K562 (cell line): ENCODE results near the gene DET1. TPM values are rescaled to one million over a fixed set of nuclear protein-coding genes. Genes with fewer than 3 reads are reported as not detected.

Experiments used
- ATAC-seq: fragments of 200-7000 bp; cut with Tn5 transposase; 3 replicates; pipeline ENCODE4 v1.9.1; 2020; ENCODE audit warnings: moderate library complexity
- BruUV-seq: library from RNA; stranded (reverse); fragments of 400-500 nt; replicated peaks from 2 replicates; lab custom pipeline; 2021; lab: Mats Ljungman, UMichigan
- CTCF ChIA-PET: fragments of 300-600 bp; formaldehyde crosslinking; extraction: SDS; loops from one replicate; lab custom pipeline; 2021; ENCODE audit warnings: low intra/inter-chr PET ratio; lab: Yijun Ruan, JAX
- POLR2A ChIA-PET: fragments of 300-600, 350-650 bp; sonication (Branson Sonifier 250); formaldehyde crosslinking; extraction: SDS; loops from one replicate; lab custom pipeline; 2021; ENCODE audit warnings: antibody characterized with exemption, inconsistent platforms; lab: Yijun Ruan, JAX
- DNase-seq, 4 experiments: peaks; one replicate each; pipeline versions ENCODE4 v3.0.0 to v3.0.0-alpha.2; 2011 to 2018; ENCODE audit warnings: low spot score in 3 of 4, mixed read lengths in 3 of 4; ENCODE audit errors: extremely low read depth in 1 of 4
- FAIRE-seq: peaks from 2 replicates; lab custom pipeline; 2011; peaks lifted over from hg19 to GRCh38; lab: Jason Lieb, UNC
- H2AFZ ChIP-seq: 2 replicates; pipeline ENCODE4 v1.6.0; 2011; ENCODE audit warnings: low read depth, low read length, control low read depth, inconsistent platforms
- H3K27ac ChIP-seq: fragments of 200-600 bp; 3 replicates; pipeline ENCODE4 v1.8.0; 2011; ENCODE audit warnings: low read depth, mild to moderate bottlenecking, control low read depth, inconsistent platforms, low read length, moderate library complexity, mixed read lengths; ENCODE audit errors: extremely low read depth
- H3K27me3 ChIP-seq, 2 experiments: fragments of 300-600 bp in 1 of 2; 2 replicates in 1 of 2; 3 replicates in 1 of 2; pipeline versions ENCODE4 v1.6.0 to v1.8.0; 2011; ENCODE audit warnings: inconsistent platforms in 2 of 2, low read length in 2 of 2, mild to moderate bottlenecking in 1 of 2, mixed read lengths in 1 of 2, moderate library complexity in 1 of 2; ENCODE audit not compliant: control insufficient read depth in 2 of 2, insufficient read depth in 2 of 2
- H3K36me3 ChIP-seq: fragments of 300-600 bp; 3 replicates; pipeline ENCODE4 v1.8.0; 2011; ENCODE audit warnings: mild to moderate bottlenecking, low read length, inconsistent platforms; ENCODE audit not compliant: control insufficient read depth, insufficient read depth
- H3K4me1 ChIP-seq, 2 experiments: fragments of 200-600 bp in 1 of 2; replicated peaks in 1 of 2; 2 replicates in 1 of 2; 3 replicates in 1 of 2; pipeline versions ENCODE4 v1.5.1 to v1.8.0; 2011; ENCODE audit warnings: inconsistent platforms in 2 of 2, low read length in 2 of 2, mild to moderate bottlenecking in 1 of 2, mixed read lengths in 1 of 2, moderate library complexity in 1 of 2; ENCODE audit not compliant: control insufficient read depth in 2 of 2, insufficient read depth in 2 of 2
- H3K4me2 ChIP-seq: 2 replicates; pipeline ENCODE4 v1.6.1; 2011; ENCODE audit warnings: low read length, control low read depth, inconsistent platforms, mixed read lengths; ENCODE audit not compliant: insufficient read depth
- H3K4me3 ChIP-seq: fragments of 200-600 bp; sonication (generic), shearing (Covaris generic); 2 replicates; pipeline ENCODE4 v1.5.1; 2016; ENCODE audit warnings: control low read depth, inconsistent platforms
- H3K79me2 ChIP-seq: fragments of 200-600 bp; 3 replicates; pipeline ENCODE4 v1.8.0; 2011; ENCODE audit warnings: low read length, inconsistent platforms; ENCODE audit not compliant: control insufficient read depth, insufficient read depth
- H3K9ac ChIP-seq, 2 experiments: 2 replicates each; pipeline versions ENCODE4 v1.6.0 to v1.6.1; 2011; ENCODE audit warnings: low read depth in 2 of 2, low read length in 2 of 2, control low read depth in 1 of 2, inconsistent platforms in 1 of 2, mild to moderate bottlenecking in 1 of 2, mixed read lengths in 1 of 2; ENCODE audit not compliant: insufficient read depth in 1 of 2
- H3K9me1 ChIP-seq: one replicate; pipeline ENCODE4 v1.6.0; 2011; ENCODE audit warnings: inconsistent platforms, mild to moderate bottlenecking, low read length, moderate library complexity; ENCODE audit not compliant: control insufficient read depth, insufficient read depth
- H3K9me3 ChIP-seq: replicated peaks from 2 replicates; pipeline ENCODE4 v1.5.1; 2011; ENCODE audit warnings: low read depth, low read length, inconsistent platforms; ENCODE audit not compliant: control insufficient read depth, insufficient read depth
- H4K20me1 ChIP-seq: replicated peaks from 2 replicates; pipeline ENCODE4 v1.6.1; 2011; ENCODE audit warnings: low read length, inconsistent platforms, mixed read lengths; ENCODE audit not compliant: control insufficient read depth, insufficient read depth
- BCOR ChIP-seq: fragments of 450-650 bp; IDR thresholded peaks from 2 replicates; pipeline ENCODE4 v1.6.1; 2016
- CBFA2T3 ChIP-seq: fragments of 450-650 bp; IDR thresholded peaks from 2 replicates; pipeline ENCODE4 v1.6.1; 2017
- CBX3 ChIP-seq, 2 experiments: IDR thresholded peaks; 1 replicate in 1 of 2; 2 replicates in 1 of 2; pipeline ENCODE4 v1.6.1; 2012; ENCODE audit warnings: inconsistent platforms in 2 of 2, low read length in 2 of 2, borderline replicate concordance in 1 of 2, control low read depth in 1 of 2
- CBX5 ChIP-seq: IDR thresholded peaks from 2 replicates; pipeline ENCODE4 v1.6.1; 2014; ENCODE audit warnings: low read depth, borderline replicate concordance
- CBX8 ChIP-seq: fragments of 200-600 bp; sonication (generic); IDR thresholded peaks from 2 replicates; pipeline ENCODE4 v1.6.1; 2012; ENCODE audit warnings: borderline replicate concordance, mixed run types, low read depth, mild to moderate bottlenecking, moderate library complexity, mixed read lengths, low read length, control low read depth, inconsistent platforms; ENCODE audit not compliant: poor library complexity, severe bottlenecking; ENCODE audit errors: extremely low read depth
- CC2D1A ChIP-seq: fragments of 450-650 bp; IDR thresholded peaks from 2 replicates; pipeline ENCODE4 v1.6.1; 2017; ENCODE audit warnings: mild to moderate bottlenecking
- EP300 ChIP-seq: IDR thresholded peaks from 2 replicates; pipeline ENCODE4 v1.6.1; 2012; ENCODE audit warnings: low read length, improper control_type of control experiment
- GTF2E2 ChIP-seq: fragments of 200-800 bp; sonication (Bioruptor generic); IDR thresholded peaks from 2 replicates; pipeline ENCODE4 v1.6.1; 2016; ENCODE audit warnings: missing genetic modification characterization, missing compliant biosample characterization
- JUNB ChIP-seq: fragments of 450-650 bp; formaldehyde crosslinking; conservative IDR thresholded peaks from 2 replicates; pipeline ENCODE4 v1.4.0; 2020; ENCODE audit warnings: mild to moderate bottlenecking
- KLF6 ChIP-seq: fragments of 250-450 bp; sonication (Bioruptor Pico); IDR thresholded peaks from 2 replicates; pipeline ENCODE4 v1.4.0; 2020; ENCODE audit warnings: mild to moderate bottlenecking, moderate library complexity, borderline replicate concordance
- OTX1 ChIP-seq: fragments of 450-650 bp; formaldehyde crosslinking; IDR thresholded peaks from 2 replicates; pipeline ENCODE4 v1.4.0; 2022; ENCODE audit warnings: mild to moderate bottlenecking
- RBM25 ChIP-seq: fragments of 200-400 bp; formaldehyde crosslinking; IDR thresholded peaks from 2 replicates; pipeline ENCODE4 v1.6.1; 2018; ENCODE audit warnings: low read length, low read depth, moderate library complexity; ENCODE audit not compliant: severe bottlenecking
- SPI1 ChIP-seq: IDR thresholded peaks from 2 replicates; pipeline ENCODE4 v1.6.1; 2011; ENCODE audit warnings: low read depth, low read length, control low read depth, borderline replicate concordance
- TAF9B ChIP-seq: fragments of 450-650 bp; IDR thresholded peaks from 2 replicates; pipeline ENCODE4 v1.6.1; 2018; ENCODE audit warnings: mild to moderate bottlenecking; ENCODE audit not compliant: partially characterized antibody
- TRIM28 ChIP-seq: fragments of 450-650 bp; IDR thresholded peaks from 2 replicates; pipeline ENCODE4 v1.6.1; 2017
- WGBS: fragments of 100-300 bp; shearing (Covaris generic); methylation state at CpG from one replicate; pipeline ENCODE4 v1.1.6; 2016; ENCODE audit warnings: low coverage, mixed read lengths; ENCODE audit not compliant: insufficient coverage; ENCODE audit errors: missing lambda C conversion rate; 5-methylcytosine and 5-hydroxymethylcytosine counted together
- in situ Hi-C: fragments of 300-500 bp; cut with MboI; formaldehyde crosslinking; loops from 4 replicates; pipeline ENCODE4 v1.15.0; 2018; ENCODE audit warnings: inconsistent platforms, mixed read lengths
- intact Hi-C: fragments of 100-400 bp; cut with micrococcal nuclease; formaldehyde crosslinking; loops from 2 replicates; pipeline ENCODE4 v1.14.2; 2022
- polyA plus RNA-seq, 8 experiments: library from polyadenylated mRNA; depleted of rRNA in 4 of 8; stranded (reverse) in 5 of 8; unstranded in 3 of 8; fragments of >200 nt; fragmentation: Nextera tagmentation in 2 of 8; fragmentation: Illumina TruSeq in 1 of 8; extraction: Ambion mirVana in 2 of 8; extraction: Trizol in 1 of 8; gene quantifications; 2 replicates each; pipeline versions ENCODE4 v1.2.1 to v1.2.3, GENCODE V29; 2011 to 2014; ENCODE audit warnings: inconsistent platforms in 1 of 8, missing spikeins in 1 of 8
- total RNA-seq, 7 experiments: library from RNA; depleted of rRNA in 6 of 7; stranded (reverse); fragments of >200 nt in 6 of 7; fragmentation: Illumina TruSeq in 2 of 7; extraction: Trizol in 2 of 7; gene quantifications; 2 replicates each; pipeline versions ENCODE4 v1.2.1 to v1.2.3, GENCODE V29; 2011 to 2021; ENCODE audit warnings: low replicate concordance in 1 of 7
- TF ChIP-seq, protein P1 (sequence below): fragments of 150-350 bp; conservative IDR thresholded peaks from 2 replicates; pipeline ENCODE4 v1.6.1; 2014; ENCODE audit warnings: low read length
- TF ChIP-seq, protein P2 (sequence below): fragments of 250-450 bp; sonication (Bioruptor Pico); IDR thresholded peaks from 2 replicates; pipeline ENCODE4 v1.8.0; 2021; ENCODE audit warnings: borderline replicate concordance, mild to moderate bottlenecking, moderate library complexity; ENCODE audit not compliant: poor library complexity, severe bottlenecking
- TF ChIP-seq, protein P3 (sequence below): IDR thresholded peaks from 2 replicates; pipeline ENCODE4 v1.6.1; 2016; ENCODE audit warnings: missing genetic modification characterization, missing compliant biosample characterization

Gene DET1
- total and polyA plus RNA-seq, 9 of the 15 experiments (the other 6 are each of a cell fraction or from before 2014, with no cell fraction given) = 4.2 to 8.1 (median 6.0) TPM

DNA sequence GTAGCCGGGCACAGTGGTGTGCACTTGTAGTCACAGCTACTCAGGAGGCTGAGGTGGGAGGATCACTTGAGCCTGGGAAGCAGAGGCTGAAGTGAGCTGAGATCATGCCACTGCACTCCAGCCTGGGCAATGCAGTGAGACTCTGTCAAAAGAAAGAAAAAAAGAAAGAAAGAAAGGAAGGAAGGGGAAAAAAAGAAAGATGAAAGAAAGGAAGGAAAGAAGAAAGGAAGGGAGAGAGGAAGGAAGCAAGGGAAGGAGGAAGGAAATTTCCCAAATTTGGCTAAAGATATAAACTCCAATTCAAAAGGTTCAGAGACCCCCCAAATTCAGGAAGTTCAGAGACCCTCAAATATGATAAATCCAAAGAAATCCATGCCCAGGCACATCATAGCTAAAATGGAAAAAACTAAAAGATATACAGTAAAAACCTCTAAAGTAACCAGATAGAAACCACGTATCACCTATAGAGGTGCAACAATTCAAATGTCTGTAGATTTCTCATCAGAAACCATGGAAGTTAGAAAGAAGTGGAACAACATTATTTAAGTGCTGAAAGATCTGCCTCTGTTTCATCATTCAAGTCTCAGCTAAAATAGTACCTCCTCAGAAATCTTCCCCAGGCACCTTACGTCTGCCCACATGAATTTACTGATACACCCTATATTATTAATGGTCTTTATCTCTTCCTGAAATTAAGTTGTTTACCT lies 10.7 kb downstream of the DET1 start:
- peak; percentile 43 for ATAC-seq
- no peak overlapping the region for H3K4me2 ChIP-seq
- TF ChIP-seq SPI1 (no peak), TRIM28 (peak; percentile 93), JUNB (no peak), EP300 (peak; percentile 30; the same call in 1 of the 2 replicates), CBFA2T3 (peak; percentile 28; the same call in 1 of the 2 replicates), CBX3 (IDR thresholded peaks at IDR 0.05; ENCODE audit: borderline replicate concordance in 1 of 2, low read length in 2 of 2) (peak in 1 of 2 experiments; percentile 96; a peak in 2 of 3 replicates), CBX5 (peak; percentile 74; the same call in 1 of the 2 replicates), OTX1 (CRISPR knock-in tag) (0 out of 2 replicates have a peak, but pooled peaks have one; percentile 15), TAF9B (peak; percentile 7), GTF2E2 (tag) (0 out of 2 replicates have a peak, but pooled peaks have one; percentile 25), BCOR (peak; percentile 54; the same call in 1 of the 2 replicates), CC2D1A (peak; percentile 21; the same call in 1 of the 2 replicates), RBM25 (peak; percentile 3), CBX8 (no peak), KLF6 (CRISPR knock-in tag) (no peak)
- TF ChIP-seq, protein P1, sequence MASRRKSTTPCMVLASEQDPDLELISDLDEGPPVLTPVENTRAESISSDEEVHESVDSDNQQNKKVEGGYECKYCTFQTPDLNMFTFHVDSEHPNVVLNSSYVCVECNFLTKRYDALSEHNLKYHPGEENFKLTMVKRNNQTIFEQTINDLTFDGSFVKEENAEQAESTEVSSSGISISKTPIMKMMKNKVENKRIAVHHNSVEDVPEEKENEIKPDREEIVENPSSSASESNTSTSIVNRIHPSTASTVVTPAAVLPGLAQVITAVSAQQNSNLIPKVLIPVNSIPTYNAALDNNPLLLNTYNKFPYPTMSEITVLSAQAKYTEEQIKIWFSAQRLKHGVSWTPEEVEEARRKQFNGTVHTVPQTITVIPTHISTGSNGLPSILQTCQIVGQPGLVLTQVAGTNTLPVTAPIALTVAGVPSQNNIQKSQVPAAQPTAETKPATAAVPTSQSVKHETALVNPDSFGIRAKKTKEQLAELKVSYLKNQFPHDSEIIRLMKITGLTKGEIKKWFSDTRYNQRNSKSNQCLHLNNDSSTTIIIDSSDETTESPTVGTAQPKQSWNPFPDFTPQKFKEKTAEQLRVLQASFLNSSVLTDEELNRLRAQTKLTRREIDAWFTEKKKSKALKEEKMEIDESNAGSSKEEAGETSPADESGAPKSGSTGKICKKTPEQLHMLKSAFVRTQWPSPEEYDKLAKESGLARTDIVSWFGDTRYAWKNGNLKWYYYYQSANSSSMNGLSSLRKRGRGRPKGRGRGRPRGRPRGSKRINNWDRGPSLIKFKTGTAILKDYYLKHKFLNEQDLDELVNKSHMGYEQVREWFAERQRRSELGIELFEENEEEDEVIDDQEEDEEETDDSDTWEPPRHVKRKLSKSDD = no peak
- TF ChIP-seq, protein P2, sequence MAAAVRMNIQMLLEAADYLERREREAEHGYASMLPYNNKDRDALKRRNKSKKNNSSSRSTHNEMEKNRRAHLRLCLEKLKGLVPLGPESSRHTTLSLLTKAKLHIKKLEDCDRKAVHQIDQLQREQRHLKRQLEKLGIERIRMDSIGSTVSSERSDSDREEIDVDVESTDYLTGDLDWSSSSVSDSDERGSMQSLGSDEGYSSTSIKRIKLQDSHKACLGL (CRISPR knock-in tag) = no peak
- TF ChIP-seq, protein P3, sequence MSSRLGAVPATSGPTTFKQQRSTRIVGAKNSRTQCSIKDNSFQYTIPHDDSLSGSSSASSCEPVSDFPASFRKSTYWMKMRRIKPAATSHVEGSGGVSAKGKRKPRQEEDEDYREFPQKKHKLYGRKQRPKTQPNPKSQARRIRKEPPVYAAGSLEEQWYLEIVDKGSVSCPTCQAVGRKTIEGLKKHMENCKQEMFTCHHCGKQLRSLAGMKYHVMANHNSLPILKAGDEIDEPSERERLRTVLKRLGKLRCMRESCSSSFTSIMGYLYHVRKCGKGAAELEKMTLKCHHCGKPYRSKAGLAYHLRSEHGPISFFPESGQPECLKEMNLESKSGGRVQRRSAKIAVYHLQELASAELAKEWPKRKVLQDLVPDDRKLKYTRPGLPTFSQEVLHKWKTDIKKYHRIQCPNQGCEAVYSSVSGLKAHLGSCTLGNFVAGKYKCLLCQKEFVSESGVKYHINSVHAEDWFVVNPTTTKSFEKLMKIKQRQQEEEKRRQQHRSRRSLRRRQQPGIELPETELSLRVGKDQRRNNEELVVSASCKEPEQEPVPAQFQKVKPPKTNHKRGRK (tag) = peak; percentile 92

More for the DNA sequence above, 10.7 kb downstream of the DET1 start:
- ChIA-PET POLR2A (no interaction called here), CTCF (no interaction called here)
- peak overlapping the region; percentile 75 for H3K27ac ChIP-seq
- WGBS = 78% methylated on average over 3 of the region's 3 CpGs
- peak in 1 of 4 experiments; percentile 12 for DNase-seq
- no peaks in the 10 kb centered on the region for H4K20me1 ChIP-seq
- no peak overlapping the region for H3K9ac ChIP-seq
- FAIRE-seq = no peak
- no peak overlapping the region for H2AFZ ChIP-seq
- no peaks in the 10 kb centered on the region for H3K27me3 ChIP-seq
- intact Hi-C loops (no loop called here), in situ Hi-C loops (no loop called here)
- peaks cover 10% of the 10 kb centered on the region; the same call in 2 of the 3 replicates for H3K79me2 ChIP-seq
- no peak overlapping the region for H3K4me3 ChIP-seq
- H3K9me1 ChIP-seq = no peaks in the 10 kb centered on the region
- BruUV-seq = no TSS peak
- peaks cover 8 to 24% of the 10 kb centered on the region in 2 experiments; a peak in 4 of 5 replicates for H3K4me1 ChIP-seq
- peaks cover 10% of the 10 kb centered on the region for H3K9me3 ChIP-seq
- peaks cover 8% of the 10 kb centered on the region; the same call in 2 of the 3 replicates for H3K36me3 ChIP-seq
